GM19099 (cell line): Measurements from ENCODE around the gene FRMD4A.

Experiments used
- POLR2A ChIP-seq: IDR thresholded peaks from 3 replicates; pipeline ENCODE4 v1.6.1; 2011; ENCODE audit warnings: low read depth; ENCODE audit not compliant: insufficient read length; ENCODE audit errors: extremely low read depth

The FRMD4A gene

DNA sequence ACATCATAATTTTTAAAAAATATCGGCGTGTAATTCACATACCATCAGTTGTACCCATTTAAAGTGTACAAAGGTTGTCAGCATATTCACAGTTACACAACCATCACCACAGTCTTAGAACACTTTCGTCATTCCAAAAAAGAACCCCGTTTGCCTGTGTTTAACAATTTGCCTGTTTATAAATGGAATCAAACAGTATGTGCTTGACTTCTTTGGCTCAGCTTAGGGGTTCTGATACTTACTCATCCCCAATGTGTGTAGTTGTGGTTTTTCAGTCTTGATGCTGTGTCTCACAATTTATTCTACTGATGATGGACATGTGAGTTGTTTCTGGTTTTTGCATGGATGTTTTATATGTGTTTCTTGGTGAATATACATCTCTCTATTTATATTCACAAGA, 693.9 kb downstream of the FRMD4A start:
- TF ChIP-seq POLR2A, result no peak

DNA sequence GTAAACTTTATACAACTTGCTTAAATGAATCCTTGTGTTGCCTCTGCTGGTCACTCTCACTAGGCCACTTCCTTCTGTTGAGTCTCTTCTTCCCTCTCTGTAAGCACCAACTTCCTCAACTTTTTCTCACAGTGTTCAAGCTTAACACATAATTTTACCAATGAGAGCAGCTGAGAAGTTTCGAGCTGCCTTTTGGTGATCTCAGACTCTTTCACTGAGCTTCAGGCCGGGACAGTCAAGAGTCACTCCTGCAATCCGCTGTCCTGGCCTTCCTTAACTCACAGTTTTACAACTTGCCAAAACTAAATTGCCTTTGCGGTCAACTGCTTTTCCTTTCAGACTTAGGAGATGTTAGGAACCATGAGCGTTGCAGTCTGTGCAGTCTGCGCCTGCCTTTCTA, 696.5 kb downstream of the FRMD4A start:
- TF ChIP-seq POLR2A, result no peak

DNA sequence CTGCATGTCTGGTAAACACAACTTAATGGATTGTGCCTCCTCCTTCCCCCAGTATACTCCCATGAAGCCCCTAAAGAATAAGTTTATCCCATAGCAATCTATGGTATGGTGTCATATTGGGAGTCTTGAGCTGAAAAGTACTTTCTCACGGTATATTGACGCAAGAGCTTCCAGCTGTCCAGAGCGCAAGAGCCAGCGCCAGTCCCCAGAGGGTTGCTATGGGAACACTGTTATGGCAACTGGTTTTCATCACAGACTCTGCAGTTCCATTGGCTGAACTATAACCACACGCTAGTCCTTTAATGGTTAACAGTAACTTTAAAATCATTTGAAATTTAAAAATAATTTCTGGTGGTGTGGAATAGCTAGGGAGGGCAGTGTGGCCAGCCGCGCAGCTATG, 697.0 kb downstream of the FRMD4A start:
- no peak for TF ChIP-seq POLR2A

DNA sequence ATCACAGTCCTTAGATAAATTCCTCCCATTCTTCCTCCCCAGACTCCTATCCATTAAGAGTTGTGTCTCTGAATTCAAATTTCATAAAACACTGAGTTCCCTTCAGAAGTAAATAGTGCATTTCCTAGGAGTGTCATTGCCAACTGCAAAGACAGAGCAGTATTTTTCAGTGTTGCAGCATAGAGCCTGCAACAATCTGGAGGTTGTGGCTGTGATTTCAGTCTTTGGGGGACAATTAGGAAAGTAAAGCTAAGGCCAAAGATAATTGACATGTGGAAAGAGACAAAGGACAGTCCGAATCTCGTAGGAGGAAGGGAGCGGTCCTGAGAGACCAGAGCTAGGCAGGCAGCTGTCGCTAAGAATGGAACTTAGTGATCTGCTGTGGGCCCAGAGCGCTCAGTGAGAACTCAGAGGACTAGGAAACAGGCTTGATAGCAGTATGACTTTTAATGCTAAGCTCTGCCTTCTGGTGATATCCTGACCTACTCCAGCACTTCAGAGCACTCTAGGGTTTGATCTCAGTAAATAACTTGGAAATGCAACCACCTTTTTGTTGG, 697.8 kb downstream of the FRMD4A start:
- TF ChIP-seq POLR2A, result no peak

DNA sequence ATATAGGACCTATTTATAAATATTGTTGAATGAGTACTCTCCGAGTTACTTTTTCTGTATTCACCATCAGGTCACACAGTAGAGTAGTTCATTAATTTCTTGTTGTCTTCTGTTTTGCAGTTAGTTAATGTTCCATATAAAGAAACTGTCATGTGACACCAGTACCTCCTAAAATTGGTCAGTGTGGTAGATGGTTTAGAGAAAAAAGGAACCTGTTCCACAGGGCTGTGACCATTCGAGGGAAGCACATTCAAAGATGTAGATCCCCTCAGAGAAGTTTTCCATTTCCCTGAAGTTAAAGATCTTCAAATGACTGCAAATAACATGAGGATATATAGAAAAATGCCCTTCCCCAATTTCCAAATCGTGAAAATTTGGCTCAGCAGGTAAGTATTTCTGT, 698.3 kb downstream of the FRMD4A start:
- no peak for TF ChIP-seq POLR2A

DNA sequence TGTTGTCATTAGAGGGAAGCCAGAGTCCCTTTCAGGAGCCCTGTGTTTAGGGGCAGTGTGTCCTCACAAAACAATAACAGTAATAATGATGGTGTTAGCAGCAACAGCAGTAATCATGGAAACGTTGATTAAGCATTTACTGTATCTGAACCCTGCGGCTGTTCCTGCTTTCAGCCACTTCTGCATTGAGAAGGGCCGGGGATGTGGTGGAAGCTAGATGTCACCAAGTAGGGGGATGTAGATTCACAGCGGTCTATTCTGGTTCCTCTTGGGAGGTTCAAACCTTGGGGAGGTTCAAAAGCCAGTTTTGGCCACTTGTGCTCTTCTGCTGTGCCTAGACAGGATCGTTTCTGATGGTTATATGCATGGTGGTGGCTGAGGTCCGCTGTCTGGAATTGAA, 699.1 kb downstream of the FRMD4A start:
- no peak for TF ChIP-seq POLR2A

DNA sequence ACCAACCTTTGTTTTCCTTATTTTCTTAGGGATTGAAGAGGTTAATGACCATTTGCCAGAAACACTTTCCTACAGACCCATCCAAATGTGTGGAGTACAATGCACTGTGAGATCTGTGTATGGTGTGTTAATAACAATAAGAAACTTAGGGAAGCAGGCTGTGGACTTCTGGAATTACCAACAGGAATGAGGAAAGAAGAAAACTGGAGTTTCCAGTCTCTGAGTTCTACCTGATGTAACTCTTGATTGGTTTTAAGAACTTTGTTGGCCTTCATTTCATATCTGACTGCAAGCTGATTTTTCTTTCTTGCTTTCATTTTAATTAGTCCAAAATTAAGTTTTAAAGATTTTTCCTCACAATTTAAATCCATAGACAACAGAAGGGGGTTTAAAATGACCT, 700.5 kb downstream of the FRMD4A start:
- no peak for TF ChIP-seq POLR2A

DNA sequence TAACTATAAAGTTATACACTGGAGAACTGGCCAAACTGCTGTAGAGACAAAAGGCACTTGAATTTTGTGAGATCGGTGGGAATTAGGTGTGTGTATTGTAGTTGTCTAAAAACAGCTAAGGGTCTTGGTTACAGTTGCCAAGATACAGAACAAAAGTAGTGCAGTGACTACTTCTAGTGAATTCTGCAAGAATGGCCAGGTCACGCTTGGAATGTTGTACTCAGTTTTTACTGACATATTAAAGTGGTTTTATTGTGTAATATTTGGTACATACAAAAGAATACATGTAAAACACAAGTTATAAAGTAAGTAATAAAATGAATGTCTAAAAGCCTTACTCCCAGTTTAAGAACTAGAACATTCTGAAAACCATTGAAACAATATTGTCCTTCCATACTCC, 701.6 kb downstream of the FRMD4A start:
- no peak for TF ChIP-seq POLR2A

DNA sequence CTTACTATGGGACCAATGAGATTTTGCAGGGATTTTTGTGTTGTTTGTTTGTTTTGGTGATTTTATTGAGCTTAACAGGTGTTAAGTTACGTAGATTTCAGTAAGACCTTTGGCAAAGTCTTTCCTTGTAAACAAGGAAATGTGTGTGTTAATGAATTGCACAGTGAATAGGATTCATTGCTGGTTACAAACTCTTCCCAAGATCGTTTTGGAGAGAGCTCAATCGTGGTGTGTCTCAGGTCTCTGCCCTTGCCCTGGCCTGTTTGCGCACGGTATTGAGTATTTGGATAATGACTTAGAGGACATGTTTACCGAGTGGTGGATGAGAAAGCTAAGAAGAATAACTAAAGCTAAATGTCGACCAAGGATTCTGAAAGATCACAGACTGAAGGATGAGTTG, 702.1 kb downstream of the FRMD4A start:
- TF ChIP-seq POLR2A, result no peak

DNA sequence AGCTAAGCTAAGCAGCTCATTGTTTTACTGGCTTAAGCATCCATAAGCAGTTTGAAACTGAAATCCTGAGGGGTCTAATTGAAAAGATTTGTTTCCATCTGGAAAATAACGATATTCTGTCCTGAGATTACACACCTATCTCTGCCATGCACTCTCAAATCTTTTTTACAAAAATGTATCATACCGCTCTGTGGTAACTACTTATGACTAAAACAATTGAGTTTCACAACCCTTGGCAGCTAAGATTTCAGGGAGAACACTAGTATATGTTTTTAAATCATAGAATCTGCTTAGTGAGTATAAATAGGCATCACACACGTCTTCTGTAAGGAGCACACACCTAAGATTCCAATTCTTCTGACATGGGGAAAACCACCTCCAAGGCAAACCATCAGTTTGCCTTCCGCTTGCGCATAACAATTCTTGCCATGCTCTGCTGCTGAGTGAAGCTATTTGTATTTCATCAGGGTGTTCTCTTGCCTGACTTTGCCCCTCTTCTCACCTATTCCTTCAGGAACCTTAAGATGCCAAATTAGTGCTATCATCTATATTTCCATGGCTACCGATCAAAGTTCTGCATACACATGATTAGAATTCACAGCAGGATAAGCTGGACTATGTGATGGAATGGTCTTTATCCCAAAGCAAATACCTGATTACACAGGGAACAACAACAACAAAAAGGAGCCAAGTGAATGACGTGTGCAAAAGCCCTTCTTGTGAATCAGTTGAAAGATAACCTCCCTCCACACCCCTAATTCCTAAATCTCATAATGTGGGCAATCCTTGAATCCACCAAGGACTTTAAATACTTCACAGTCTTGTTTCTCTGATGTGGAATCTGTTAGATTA, 703.0 kb downstream of the FRMD4A start:
- no peak for TF ChIP-seq POLR2A

DNA sequence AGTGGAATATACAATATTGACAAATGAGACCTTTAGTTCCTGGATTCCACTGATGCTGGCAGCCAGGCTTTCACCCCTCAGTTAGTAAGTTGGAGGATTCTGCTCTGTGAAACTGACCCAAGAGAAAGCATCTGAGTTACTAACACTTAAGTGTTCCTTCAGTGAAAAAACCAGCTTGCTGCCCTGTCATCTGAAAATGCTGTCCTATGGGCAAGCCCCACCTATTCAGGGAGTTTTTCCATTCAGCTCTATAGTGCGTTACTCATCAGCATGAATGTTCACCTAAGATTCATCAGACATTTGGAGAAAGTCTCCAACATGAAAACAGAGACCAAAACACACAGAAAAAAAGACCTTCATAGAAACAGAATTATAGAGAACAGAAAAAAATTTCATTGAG, 706.1 kb downstream of the FRMD4A start:
- TF ChIP-seq POLR2A, result no peak

DNA sequence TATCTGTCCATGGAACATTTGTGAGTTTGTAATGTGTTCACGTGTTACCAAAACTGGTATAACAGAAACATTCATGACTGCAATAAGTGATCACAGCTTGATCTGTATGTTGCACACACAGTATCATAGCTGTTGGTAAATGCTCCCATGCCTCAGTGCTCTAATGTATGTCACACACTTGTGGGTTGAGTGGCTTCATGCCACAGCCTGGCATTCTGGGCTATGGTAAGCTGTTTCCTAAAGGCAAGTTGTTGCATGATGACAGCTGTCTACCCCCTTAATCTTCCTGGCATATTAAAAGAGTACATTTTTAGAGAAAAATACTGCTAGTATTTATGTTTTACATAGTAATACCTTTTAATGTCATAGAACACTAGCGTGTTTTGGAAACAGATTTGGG, 708.8 kb downstream of the FRMD4A start:
- TF ChIP-seq POLR2A, result no peak

DNA sequence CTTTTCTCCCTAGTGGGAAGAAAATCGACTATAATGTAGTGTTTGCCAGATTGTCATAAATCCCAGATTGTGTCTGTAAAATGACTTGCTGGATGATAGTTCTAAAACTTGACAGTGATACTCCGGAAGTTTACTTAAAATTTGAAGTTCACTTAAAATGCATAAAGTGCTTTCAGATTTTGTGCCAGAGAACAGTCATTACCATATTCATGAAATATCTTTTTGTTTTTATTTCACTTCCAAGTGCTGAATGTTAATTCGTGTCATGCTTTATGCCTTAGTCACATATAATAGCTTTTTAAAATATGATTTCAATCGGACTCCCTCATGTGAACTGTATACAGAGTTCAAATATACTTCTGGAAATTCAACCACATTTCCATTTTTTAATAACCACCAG, 713.6 kb downstream of the FRMD4A start:
- no peak for TF ChIP-seq POLR2A

DNA sequence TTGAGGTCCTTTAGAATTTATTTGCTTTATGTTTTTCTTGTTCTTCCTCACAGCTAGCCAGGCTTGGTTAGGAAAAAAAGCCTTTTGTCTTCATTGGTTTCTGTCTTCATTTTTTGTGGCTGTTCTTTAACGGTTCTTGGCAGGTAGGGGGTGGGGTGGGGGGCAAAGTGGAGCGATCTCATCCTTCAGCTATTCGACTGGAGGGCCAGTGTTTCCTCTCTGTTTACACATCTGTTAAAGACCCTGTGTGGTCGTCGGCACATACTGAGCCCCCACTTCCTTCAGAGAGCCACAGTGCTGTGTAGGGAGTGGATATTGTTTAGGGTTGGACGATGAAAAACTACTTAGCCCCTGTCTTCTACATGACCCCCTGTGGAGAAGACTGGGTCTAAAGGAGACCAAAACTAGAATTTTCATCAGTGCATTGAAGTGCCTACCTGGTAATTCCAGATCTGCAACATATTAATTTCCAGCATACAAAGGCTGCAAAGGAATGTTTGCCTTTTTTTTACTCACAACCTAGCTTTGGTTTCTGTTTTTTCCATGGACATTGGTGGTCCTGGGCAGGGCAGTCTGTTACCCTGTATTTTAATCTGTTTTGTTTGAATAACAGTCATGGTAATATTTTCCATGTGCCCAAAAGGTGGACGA, 714.9 kb downstream of the FRMD4A start:
- no peak for TF ChIP-seq POLR2A

DNA sequence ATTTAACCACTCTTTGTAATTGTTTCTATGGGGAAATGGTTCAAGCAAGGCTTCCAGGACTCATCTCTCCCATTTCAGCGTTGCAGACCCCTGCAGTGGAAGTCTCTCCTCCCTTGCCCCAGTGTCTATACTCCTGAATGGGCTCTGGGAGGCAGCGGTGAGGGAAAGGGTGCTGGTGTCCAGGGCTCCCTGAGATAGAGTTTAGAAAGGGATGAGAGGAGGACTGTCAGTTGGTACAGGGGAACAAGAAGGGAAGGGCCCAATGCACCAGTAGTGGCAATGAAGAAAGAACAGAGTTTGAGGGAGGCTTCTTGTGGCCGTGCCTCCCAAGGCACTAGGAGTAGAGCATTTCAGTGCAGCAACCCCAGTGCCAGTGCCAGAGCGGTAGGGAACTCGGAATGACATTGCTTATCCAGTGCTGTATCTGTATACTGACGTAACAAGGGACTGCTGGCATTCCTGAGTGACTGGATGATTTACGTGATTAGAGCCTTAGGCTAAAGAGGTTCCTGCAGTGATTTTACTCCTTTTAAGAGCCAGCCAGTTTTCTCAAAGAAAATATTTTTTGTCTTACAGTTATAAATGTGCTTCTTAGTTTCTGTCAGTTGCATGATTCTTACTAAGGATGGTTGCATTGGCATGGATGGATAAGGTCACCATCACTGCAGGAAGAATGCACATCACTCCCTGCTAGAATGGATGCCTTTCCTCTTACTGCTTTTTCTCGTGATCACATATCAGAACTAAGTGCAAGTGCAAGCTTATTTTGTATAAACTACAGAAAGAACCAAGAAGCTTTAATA, 716.0 kb downstream of the FRMD4A start:
- no peak for TF ChIP-seq POLR2A
